ENCODE results near the gene RASA2. TPM values are rescaled to one million over a fixed set of nuclear protein-coding genes. Genes with fewer than 3 reads are reported as not detected.

The RASA2 gene
- polyA plus RNA-seq, 1 donor (not counting 4 experiments of a cell fraction or from before 2014, with no cell fraction given) = 10.3 TPM

DNA sequence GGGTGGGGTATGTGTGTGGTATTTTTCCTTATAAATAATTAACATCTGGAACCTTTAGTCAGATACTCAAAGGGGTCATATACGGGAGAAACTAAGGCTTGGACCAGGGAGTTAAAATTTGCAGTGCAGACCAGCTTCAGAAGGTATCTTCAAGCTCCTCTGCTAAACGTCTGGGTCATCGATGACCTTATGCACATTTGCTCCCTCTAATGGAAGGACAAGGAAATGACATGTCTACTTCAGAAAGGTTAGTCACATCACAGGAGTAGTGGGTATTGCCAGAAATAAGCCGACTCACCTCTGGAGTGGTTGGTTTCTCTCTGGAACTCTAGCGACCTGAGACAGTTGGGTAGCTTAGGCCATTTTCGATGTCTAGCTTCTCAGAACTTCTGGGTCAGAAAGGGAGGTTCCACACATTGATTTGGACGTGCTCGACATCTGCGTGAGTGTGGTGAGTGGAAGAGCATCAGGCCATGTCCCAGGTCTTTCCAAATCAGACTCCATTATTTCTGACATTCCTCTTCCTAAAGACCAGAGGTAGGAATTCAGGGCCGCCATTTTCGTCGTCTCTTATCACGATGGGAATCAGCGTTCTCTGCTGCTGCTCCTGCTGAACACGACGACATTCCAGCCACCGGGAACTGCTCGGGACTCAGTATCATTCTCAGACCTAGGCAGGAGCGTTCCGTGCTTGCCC is 31.8 kb upstream of the RASA2 start:
- Histone ChIP-seq H3K79me2 (ENCODE audit: control insufficient read depth, insufficient read depth, low read length) (no peaks in the 10 kb centered on the region), H3K27ac (ENCODE audit: control insufficient read depth, insufficient read depth, low read length) (no peak overlapping the region), H2AFZ (ENCODE audit: control insufficient read depth, low read length) (peak overlapping the region; percentile 77), H3K27me3 (ENCODE audit: control insufficient read depth, extremely low read depth, insufficient read depth, low read length) (no peaks in the 10 kb centered on the region), H3K4me3 (ENCODE audit: control insufficient read depth in 2 of 3, extremely low read depth in 1 of 3, insufficient read depth in 2 of 3, low read depth in 1 of 3, low read length in 3 of 3) (peak overlapping the region in 1 of 3 experiments; percentile 21), H3K9ac (ENCODE audit: control insufficient read depth, extremely low read depth, insufficient read depth, low read length) (no peak overlapping the region), H3K36me3 (ENCODE audit: control insufficient read depth in 2 of 2, extremely low read depth in 1 of 2, insufficient read depth in 2 of 2, low read length in 2 of 2) (no peaks in the 10 kb centered on the region), H3K4me2 (ENCODE audit: control insufficient read depth, extremely low read depth, insufficient read depth, low read depth, low read length) (peak overlapping the region; percentile 66), H3K9me1 (ENCODE audit: control insufficient read depth, extremely low read depth, insufficient read depth, low read length) (no peaks in the 10 kb centered on the region), H3K9me3 (ENCODE audit: control insufficient read depth, low read depth, low read length) (no peaks in the 10 kb centered on the region), H3K4me1 (ENCODE audit: control insufficient read depth, extremely low read depth, insufficient read depth, low read length) (peaks cover 7% of the 10 kb centered on the region), H4K20me1 (ENCODE audit: control insufficient read depth, extremely low read depth, insufficient read depth, low read length) (no peaks in the 10 kb centered on the region)
- dilution Hi-C loops (cut with MboI; ENCODE audit: extremely low pct_ligation_motif_present, low sequenced_read_pairs) = no loop called here
- FAIRE-seq (peak; percentile 85), DNase-seq (ENCODE audit: low read depth, low spot score) (peak; percentile 72)
- TF ChIP-seq EZH2 (IDR thresholded peaks at IDR 0.05; ENCODE audit: low read length) = no peak
- TF ChIP-seq, protein P1, sequence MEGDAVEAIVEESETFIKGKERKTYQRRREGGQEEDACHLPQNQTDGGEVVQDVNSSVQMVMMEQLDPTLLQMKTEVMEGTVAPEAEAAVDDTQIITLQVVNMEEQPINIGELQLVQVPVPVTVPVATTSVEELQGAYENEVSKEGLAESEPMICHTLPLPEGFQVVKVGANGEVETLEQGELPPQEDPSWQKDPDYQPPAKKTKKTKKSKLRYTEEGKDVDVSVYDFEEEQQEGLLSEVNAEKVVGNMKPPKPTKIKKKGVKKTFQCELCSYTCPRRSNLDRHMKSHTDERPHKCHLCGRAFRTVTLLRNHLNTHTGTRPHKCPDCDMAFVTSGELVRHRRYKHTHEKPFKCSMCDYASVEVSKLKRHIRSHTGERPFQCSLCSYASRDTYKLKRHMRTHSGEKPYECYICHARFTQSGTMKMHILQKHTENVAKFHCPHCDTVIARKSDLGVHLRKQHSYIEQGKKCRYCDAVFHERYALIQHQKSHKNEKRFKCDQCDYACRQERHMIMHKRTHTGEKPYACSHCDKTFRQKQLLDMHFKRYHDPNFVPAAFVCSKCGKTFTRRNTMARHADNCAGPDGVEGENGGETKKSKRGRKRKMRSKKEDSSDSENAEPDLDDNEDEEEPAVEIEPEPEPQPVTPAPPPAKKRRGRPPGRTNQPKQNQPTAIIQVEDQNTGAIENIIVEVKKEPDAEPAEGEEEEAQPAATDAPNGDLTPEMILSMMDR (optimal IDR thresholded peaks at IDR 0.05 in 1 of 3, IDR thresholded peaks at IDR 0.05 in 1 of 3, conservative IDR thresholded peaks at IDR 0.05 in 1 of 3; ENCODE audit: extremely low read depth in 1 of 3, insufficient read depth in 2 of 3, low read length in 3 of 3) = peak; percentile 50 to 78 (median 75)

DNA sequence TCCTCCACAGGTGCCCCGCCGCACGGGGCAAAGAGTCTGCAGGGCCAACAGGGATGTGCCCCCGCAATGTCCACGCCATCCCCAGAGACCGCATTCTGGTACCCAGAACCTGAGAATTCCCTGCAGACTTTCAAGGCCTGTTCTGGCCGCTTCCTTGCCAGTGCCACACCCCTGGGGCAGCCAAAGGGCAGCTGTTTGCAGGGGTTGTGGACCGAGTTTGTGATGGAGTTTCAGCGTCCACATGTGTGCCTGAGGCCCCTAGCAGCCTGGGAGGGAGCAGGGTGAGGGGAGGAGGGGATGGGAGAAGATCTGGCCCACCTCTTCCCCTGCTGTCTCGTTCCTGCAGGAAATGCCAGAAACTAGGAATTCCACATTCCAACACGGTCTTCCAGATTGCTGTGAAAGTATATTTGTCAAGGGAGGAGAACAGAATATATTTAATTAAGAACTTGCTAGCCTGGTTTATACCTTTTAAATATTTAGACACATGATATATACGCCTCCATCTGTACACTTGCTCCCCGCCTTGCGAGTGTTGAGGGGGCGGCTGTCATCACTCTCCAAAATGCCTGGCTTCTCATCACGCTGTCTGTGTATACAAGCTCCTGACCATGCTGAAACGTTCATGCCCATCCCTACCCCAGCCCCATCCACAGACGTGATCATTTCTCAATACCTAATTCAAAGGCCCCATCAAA is 31.1 kb upstream of the RASA2 start:
- H3K9me3 ChIP-seq (ENCODE audit: control insufficient read depth, low read depth, low read length) = no peaks in the 10 kb centered on the region
- no peak overlapping the region for H3K4me3 ChIP-seq (ENCODE audit: control insufficient read depth in 2 of 3, extremely low read depth in 1 of 3, insufficient read depth in 2 of 3, low read depth in 1 of 3, low read length in 3 of 3)
- H3K27ac ChIP-seq (ENCODE audit: control insufficient read depth, insufficient read depth, low read length) = no peak overlapping the region
- H4K20me1 ChIP-seq (ENCODE audit: control insufficient read depth, extremely low read depth, insufficient read depth, low read length) = no peaks in the 10 kb centered on the region
- H3K79me2 ChIP-seq (ENCODE audit: control insufficient read depth, insufficient read depth, low read length) = no peaks in the 10 kb centered on the region
- no peaks in the 10 kb centered on the region for H3K27me3 ChIP-seq (ENCODE audit: control insufficient read depth, extremely low read depth, insufficient read depth, low read length)
- dilution Hi-C loops (cut with MboI; ENCODE audit: extremely low pct_ligation_motif_present, low sequenced_read_pairs) = no loop called here
- no peak for FAIRE-seq
- H3K9ac ChIP-seq (ENCODE audit: control insufficient read depth, extremely low read depth, insufficient read depth, low read length) = no peak overlapping the region
- peak overlapping the region; percentile 66 for H3K4me2 ChIP-seq (ENCODE audit: control insufficient read depth, extremely low read depth, insufficient read depth, low read depth, low read length)
- TF ChIP-seq, protein P1 (optimal IDR thresholded peaks at IDR 0.05 in 1 of 3, IDR thresholded peaks at IDR 0.05 in 1 of 3, conservative IDR thresholded peaks at IDR 0.05 in 1 of 3; ENCODE audit: extremely low read depth in 1 of 3, insufficient read depth in 2 of 3, low read length in 3 of 3) = no peak
- TF ChIP-seq EZH2 (IDR thresholded peaks at IDR 0.05; ENCODE audit: low read length) = no peak
- H3K36me3 ChIP-seq (ENCODE audit: control insufficient read depth in 2 of 2, extremely low read depth in 1 of 2, insufficient read depth in 2 of 2, low read length in 2 of 2) = no peaks in the 10 kb centered on the region
- no peak for DNase-seq (ENCODE audit: low read depth, low spot score)
- peak overlapping the region; percentile 48 for H2AFZ ChIP-seq (ENCODE audit: control insufficient read depth, low read length)
- H3K4me1 ChIP-seq (ENCODE audit: control insufficient read depth, extremely low read depth, insufficient read depth, low read length) = peaks cover 7% of the 10 kb centered on the region
- no peaks in the 10 kb centered on the region for H3K9me1 ChIP-seq (ENCODE audit: control insufficient read depth, extremely low read depth, insufficient read depth, low read length)
